ENCODE data around the gene AUH.

The AUH gene

GRCh38 chr9:91185193-91185886 lies 176.4 kb downstream of the AUH start:
- DNase-seq = no peak

GRCh38 chr9:91182429-91183225 lies 179.1 kb downstream of the AUH start:
- DNase-seq = no peak

- no peak for DNase-seq
Measured at GRCh38 chr9:91181541-91181940, 180.2 kb downstream of the AUH start.

- no peak for DNase-seq
Measured at GRCh38 chr9:91180930-91181268, 180.8 kb downstream of the AUH start.

- no peak for DNase-seq
Measured at GRCh38 chr9:91180240-91180929, 181.3 kb downstream of the AUH start.

- no peak for DNase-seq
Measured at GRCh38 chr9:91179237-91180138, 182.2 kb downstream of the AUH start.

GRCh38 chr9:91178281-91179236 lies 183.2 kb downstream of the AUH start:
- DNase-seq = no peak

- no peak for DNase-seq
Measured at GRCh38 chr9:91177661-91178280, 183.9 kb downstream of the AUH start.

- no peak for DNase-seq
Measured at GRCh38 chr9:91177081-91177480, 184.6 kb downstream of the AUH start.

- no peak for DNase-seq
Measured at GRCh38 chr9:91176426-91176825, 185.3 kb downstream of the AUH start.

- no peak for DNase-seq
Measured at GRCh38 chr9:91174772-91175171, 186.9 kb downstream of the AUH start.

GRCh38 chr9:91172329-91172728 lies 189.4 kb downstream of the AUH start:
- no peak for DNase-seq

GRCh38 chr9:91170951-91171350 lies 190.8 kb downstream of the AUH start:
- DNase-seq = no peak

- DNase-seq = no peak
Measured at GRCh38 chr9:91166796-91167366, 194.8 kb downstream of the AUH start.

- peak; percentile 77 for DNase-seq
Measured at GRCh38 chr9:91164724-91165520, 196.8 kb downstream of the AUH start.
